ENCODE data around the gene SNRNP48. TPM values are rescaled to one million over a fixed set of nuclear protein-coding genes. Genes with fewer than 3 reads are reported as not detected.

The SNRNP48 gene
- total RNA-seq, 1 donor from 2014 or later: 26.4 TPM

- no peak for DNase-seq
Measured at GRCh38 chr6:7644417-7644816, 54.4 kb downstream of the SNRNP48 start.

- DNase-seq: no peak
Measured at GRCh38 chr6:7646394-7646793, 56.4 kb downstream of the SNRNP48 start.

- no peak for DNase-seq
Measured at GRCh38 chr6:7647504-7647903, 57.5 kb downstream of the SNRNP48 start.

GRCh38 chr6:7649037-7649810 is 59.2 kb downstream of the SNRNP48 start:
- no peak for DNase-seq

- no peak for DNase-seq
Measured at GRCh38 chr6:7650878-7651277, 60.9 kb downstream of the SNRNP48 start.

- no peak for DNase-seq
Measured at GRCh38 chr6:7652957-7653356, 63.0 kb downstream of the SNRNP48 start.

- no peak for DNase-seq
Measured at GRCh38 chr6:7656355-7656754, 66.4 kb downstream of the SNRNP48 start.

- no peak for DNase-seq
Measured at GRCh38 chr6:7658543-7658942, 68.5 kb downstream of the SNRNP48 start.

- DNase-seq: no peak
Measured at GRCh38 chr6:7661364-7661763, 71.4 kb downstream of the SNRNP48 start.

Other genes with a start within 250 kb of the SNRNP48 start
- gene CAGE1, start 200.5 kb upstream of the SNRNP48 start, total RNA-seq: 0.21 TPM
- gene RIOK1, start 200.4 kb upstream of the SNRNP48 start, total RNA-seq: 36.4 TPM
- gene DSP, start 48.5 kb upstream of the SNRNP48 start, total RNA-seq: 167 TPM
- gene BMP6, start 135.9 kb downstream of the SNRNP48 start, total RNA-seq: 10.7 TPM

Data from tongue (tissue), 2 donors.